Mucosa of rectum (tissue), 2 donors: ENCODE measurements around the gene ECHDC3.

Experiments used
- H3K27ac ChIP-seq, 2 donors: one replicate each; pipeline ENCODE4 v1.7.0; 2013; ENCODE audit warnings: inconsistent platforms in 2 of 2, low read depth in 2 of 2, low read length in 2 of 2
- H3K27me3 ChIP-seq, 2 donors: one replicate each; pipeline ENCODE4 v1.7.0; 2013; ENCODE audit warnings: low read length in 2 of 2; ENCODE audit not compliant: control insufficient read depth in 2 of 2, insufficient read depth in 2 of 2
- H3K36me3 ChIP-seq, 2 donors: one replicate each; pipeline ENCODE4 v1.7.0; 2013; ENCODE audit warnings: low read length in 2 of 2; ENCODE audit not compliant: control insufficient read depth in 2 of 2, insufficient read depth in 2 of 2
- H3K4me1 ChIP-seq, 2 donors: one replicate each; pipeline ENCODE4 v1.7.0; 2013; ENCODE audit warnings: low read length in 2 of 2, mild to moderate bottlenecking in 1 of 2; ENCODE audit not compliant: control insufficient read depth in 2 of 2, insufficient read depth in 2 of 2
- H3K4me3 ChIP-seq, 2 donors: one replicate each; pipeline ENCODE4 v1.7.0; 2013; ENCODE audit warnings: low read length in 2 of 2
- H3K9ac ChIP-seq, 2 donors: one replicate each; pipeline ENCODE4 v1.7.0; 2013; ENCODE audit warnings: low read length in 2 of 2, low read depth in 1 of 2, mild to moderate bottlenecking in 1 of 2
- H3K9me3 ChIP-seq, 2 donors: one replicate each; pipeline ENCODE4 v1.7.0; 2013; ENCODE audit warnings: low read length in 2 of 2; ENCODE audit not compliant: control insufficient read depth in 2 of 2
- donor health status: healthy.
- donor health status: Normal muscosa, but diverticular disease.

ECHDC3 gene, protein sequence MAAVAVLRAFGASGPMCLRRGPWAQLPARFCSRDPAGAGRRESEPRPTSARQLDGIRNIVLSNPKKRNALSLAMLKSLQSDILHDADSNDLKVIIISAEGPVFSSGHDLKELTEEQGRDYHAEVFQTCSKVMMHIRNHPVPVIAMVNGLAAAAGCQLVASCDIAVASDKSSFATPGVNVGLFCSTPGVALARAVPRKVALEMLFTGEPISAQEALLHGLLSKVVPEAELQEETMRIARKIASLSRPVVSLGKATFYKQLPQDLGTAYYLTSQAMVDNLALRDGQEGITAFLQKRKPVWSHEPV

DNA sequence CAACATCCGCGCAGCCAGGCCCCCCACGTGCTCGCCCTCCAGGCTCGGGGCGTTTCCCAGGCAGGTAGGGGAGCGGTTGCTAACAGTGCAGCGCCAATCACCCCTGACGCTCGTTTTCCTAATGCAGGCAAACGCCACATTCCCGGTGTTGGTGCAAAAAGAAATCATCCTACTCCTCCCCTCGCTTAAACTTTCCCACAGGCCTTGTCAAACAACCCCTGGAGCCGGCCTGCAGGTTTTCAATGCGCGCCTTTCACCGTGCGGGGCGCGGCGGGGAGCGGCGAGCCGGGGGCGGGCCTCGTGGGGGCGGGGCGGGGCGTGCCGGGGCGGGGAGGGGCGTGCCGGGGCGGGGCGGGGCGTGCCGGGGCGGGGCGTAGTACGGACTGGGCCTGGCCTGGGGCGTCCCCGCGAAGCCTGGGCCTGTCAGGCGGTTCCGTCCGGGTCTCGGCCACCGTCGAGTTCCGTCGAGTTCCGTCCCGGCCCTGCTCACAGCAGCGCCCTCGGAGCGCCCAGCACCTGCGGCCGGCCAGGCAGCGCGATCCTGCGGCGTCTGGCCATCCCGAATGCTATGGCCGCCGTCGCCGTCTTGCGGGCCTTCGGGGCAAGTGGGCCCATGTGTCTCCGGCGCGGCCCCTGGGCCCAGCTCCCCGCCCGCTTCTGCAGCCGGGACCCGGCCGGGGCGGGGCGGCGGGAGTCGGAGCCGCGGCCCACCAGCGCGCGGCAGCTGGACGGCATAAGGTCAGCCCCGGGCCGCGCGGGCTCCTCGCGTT lies at the start of gene ECHDC3:
Gene ECHDC3, plus strand, starts transcription at position 374 of the 770 bp plus-strand sequence. Its CDS starts 195 bp downstream, at position 569.
- no peaks in the 10 kb centered on the region for H3K27me3 ChIP-seq
- peak within 1 kb of the TSS in 1 of 2 donors; percentile 56 for H3K27ac ChIP-seq
- H3K9me3 ChIP-seq: no peaks in the 10 kb centered on the region
- H3K36me3 ChIP-seq: no peaks in the 10 kb centered on the region
- H3K4me3 ChIP-seq: peak within 1 kb of the TSS; percentile 59 to 72
- peak within 1 kb of the TSS; percentile 34 to 73 for H3K9ac ChIP-seq
- peaks cover 0 to 6% of the 10 kb centered on the region in 2 donors for H3K4me1 ChIP-seq

DNA sequence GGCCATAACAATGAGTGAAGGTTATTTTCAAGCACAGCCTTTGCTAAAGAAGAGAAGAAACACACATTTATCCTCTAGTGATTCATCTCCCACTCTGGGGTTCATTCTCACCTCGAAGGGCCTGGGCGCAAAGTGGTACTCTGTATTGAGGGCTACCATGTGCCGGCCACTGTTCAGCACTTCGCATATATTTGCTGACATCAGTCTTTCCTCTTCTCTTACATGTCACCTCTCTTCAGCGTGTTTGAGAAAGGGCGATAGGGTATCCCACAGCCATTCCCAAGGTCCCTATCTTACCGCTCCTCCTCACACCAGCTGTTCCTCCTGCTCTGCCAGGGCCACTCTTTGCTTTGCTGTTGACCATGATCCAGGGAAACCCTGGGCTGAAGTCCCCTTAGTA lies 48.8 kb upstream of the ECHDC3 start:
- H3K4me1 ChIP-seq: no peaks in the 10 kb centered on the region
- no peak overlapping the region for H3K4me3 ChIP-seq
- no peaks in the 10 kb centered on the region for H3K36me3 ChIP-seq
- no peaks in the 10 kb centered on the region for H3K9me3 ChIP-seq
- H3K27ac ChIP-seq: no peak overlapping the region
- H3K27me3 ChIP-seq: no peaks in the 10 kb centered on the region
- no peak overlapping the region for H3K9ac ChIP-seq

DNA sequence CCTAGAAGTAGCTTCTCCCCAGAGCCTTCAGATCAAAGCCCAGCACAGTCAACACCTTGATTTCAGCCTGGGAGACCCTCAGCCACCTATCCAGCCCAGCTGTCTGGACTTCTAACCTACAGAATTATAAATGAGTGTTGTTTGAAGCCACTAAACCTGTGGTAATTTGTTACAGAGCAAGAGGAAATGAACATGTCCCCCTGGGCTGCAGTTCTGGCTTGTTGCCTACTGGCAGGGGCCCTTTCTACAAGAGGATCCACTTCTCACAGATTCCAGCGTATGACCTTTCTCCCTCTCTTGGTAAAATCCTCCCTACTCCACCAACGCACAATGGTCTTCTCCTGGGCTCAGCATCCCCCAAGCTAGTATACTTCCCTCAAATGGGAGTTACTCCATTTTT lies 46.4 kb upstream of the ECHDC3 start:
- H3K36me3 ChIP-seq: no peaks in the 10 kb centered on the region
- no peaks in the 10 kb centered on the region for H3K9me3 ChIP-seq
- H3K9ac ChIP-seq: no peak overlapping the region

DNA sequence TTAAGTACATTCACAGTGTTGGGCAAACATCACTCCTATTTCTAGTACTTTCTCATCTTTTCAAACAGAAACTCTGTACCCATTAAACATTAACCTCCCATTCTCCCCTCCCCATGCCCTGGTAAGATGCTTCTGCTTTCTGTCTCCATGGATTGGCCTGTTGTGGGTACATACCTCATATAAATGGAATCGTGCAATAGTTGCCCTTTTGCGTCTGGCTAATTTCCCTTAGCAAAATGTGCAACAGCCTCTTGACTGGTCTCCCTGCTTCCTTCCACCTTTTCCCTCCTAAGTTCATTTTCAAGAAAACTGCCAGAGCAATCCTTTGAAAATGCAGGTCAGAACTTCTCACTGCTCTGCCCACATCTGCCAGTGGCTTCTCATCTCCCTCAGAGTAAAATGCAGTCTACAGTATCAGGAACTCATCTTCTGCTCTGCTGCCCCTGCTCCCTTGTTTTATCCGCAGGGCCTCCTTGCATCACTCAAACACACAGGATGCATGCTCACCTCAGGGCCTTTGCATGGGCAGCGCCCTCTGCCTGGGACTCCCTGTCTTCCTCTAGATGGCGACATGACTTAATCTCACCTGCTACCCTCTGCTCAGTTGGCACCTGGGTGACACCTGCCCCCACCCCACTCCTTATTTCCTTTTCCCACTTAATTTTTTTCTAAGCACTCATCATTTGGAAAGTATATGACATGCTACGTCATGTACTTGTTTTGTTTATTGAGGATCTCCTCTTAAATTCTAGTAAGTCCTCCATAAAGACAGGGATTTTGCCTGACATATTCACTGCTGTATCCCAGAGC lies 44.3 kb upstream of the ECHDC3 start:
- Histone ChIP-seq H3K4me3 (no peak overlapping the region), H3K9me3 (no peaks in the 10 kb centered on the region), H3K27ac (no peak overlapping the region), H3K4me1 (peaks cover 0 to 7% of the 10 kb centered on the region in 2 donors), H3K36me3 (no peaks in the 10 kb centered on the region), H3K27me3 (no peaks in the 10 kb centered on the region), H3K9ac (no peak overlapping the region)

More for the DNA sequence above, 46.4 kb upstream of the ECHDC3 start:
- no peak overlapping the region for H3K4me3 ChIP-seq
- H3K4me1 ChIP-seq: peaks cover 0 to 7% of the 10 kb centered on the region in 2 donors
- H3K27ac ChIP-seq: no peak overlapping the region
- H3K27me3 ChIP-seq: no peaks in the 10 kb centered on the region

DNA sequence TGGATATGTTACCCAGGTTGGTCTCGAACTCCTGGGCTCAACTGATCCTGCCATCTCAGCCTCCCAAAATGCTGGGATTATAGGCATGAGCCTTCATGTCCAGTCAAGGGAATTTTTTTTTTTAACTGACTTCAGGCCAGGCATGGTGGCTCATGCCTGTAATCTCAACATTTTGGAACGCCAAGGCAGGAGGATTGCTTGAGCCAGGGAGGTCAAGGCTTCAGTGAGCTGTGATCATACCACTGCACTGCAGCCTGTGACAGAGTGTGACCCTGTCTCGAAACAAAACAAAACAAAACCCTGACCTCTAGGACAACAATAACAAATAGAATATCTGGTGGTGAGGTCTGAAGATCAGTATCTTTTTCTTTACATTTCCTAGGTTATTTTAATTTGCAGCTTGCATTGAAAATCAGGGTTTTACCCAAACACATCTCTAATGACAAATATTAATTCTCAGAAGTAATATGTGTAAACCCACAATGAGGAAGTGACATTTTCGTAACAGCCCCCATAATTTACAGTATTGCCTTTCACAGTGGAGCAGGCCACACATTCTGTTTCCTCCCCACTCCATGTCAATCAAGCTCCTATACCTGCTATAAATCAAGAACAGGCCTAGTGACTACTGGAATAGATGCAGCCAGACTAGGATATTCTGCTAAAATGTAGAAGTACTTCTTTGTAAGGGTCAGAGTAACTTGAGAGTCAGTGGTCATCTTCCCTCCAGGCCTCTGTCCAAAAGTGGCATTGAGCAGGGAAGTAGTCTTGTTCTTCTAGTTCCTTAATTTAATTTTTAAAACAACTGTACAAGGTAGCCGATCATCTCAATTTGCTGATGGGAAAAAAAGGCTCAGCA lies 43.3 kb upstream of the ECHDC3 start:
- Histone ChIP-seq H3K27ac (no peak overlapping the region), H3K9ac (no peak overlapping the region)

DNA sequence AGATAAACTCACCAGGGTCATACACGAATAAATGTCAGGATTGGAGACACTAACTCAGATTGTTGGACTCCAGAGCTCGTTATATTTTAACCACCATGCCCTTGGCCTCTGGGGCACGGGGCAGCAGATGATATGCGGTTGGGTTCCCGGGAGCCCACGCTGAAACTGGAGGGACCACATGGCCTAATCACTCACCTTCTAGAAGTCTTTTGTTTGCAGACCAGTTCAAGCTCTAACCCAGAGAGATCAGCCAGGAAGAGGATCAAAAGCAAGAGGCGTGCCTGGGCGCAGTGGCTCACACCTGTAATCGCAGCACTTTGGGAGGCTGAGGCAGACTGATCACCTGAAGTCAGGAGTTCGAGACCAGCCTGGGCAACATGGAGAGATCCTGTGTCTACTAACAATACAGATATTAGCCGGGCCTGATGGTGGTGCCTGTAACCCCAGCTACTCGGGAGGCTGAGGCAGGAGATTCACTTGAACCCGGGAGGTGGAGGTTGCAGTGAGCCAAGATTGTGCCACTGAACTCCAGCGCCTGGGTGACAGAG lies 42.6 kb upstream of the ECHDC3 start:
- H3K36me3 ChIP-seq: no peaks in the 10 kb centered on the region
- no peaks in the 10 kb centered on the region for H3K27me3 ChIP-seq
- H3K9me3 ChIP-seq: no peaks in the 10 kb centered on the region
- no peak overlapping the region for H3K4me3 ChIP-seq
- no peak overlapping the region for H3K9ac ChIP-seq
- no peak overlapping the region for H3K27ac ChIP-seq
- H3K4me1 ChIP-seq: peaks cover 0 to 7% of the 10 kb centered on the region in 2 donors

More for the DNA sequence above, 43.3 kb upstream of the ECHDC3 start:
- Histone ChIP-seq H3K4me3 (no peak overlapping the region), H3K27me3 (no peaks in the 10 kb centered on the region), H3K9me3 (no peaks in the 10 kb centered on the region), H3K4me1 (peaks cover 0 to 7% of the 10 kb centered on the region in 2 donors), H3K36me3 (no peaks in the 10 kb centered on the region)

DNA sequence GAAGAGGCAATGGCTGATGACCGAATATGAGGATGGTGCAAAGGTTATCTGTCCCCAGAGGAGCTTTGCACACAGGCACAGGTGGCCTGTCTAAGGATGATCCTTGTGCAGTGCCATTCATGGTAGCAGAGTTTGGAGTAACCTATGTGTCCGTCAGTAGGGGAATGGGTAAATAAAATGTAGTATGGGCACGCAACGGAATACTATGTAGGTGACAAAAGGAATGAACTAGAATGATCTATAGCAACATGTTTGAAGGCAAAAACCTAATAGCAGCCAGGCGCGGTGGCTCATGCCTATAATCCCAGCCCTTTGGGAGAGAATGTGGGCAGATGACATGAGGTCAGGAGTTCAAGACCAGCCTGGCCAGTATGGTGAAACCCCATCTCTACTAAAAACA lies 41.6 kb upstream of the ECHDC3 start:
- Histone ChIP-seq H3K9ac (no peak overlapping the region), H3K4me3 (no peak overlapping the region), H3K4me1 (peaks cover 0 to 10% of the 10 kb centered on the region in 2 donors), H3K36me3 (no peaks in the 10 kb centered on the region), H3K27me3 (no peaks in the 10 kb centered on the region), H3K27ac (no peak overlapping the region), H3K9me3 (no peaks in the 10 kb centered on the region)

DNA sequence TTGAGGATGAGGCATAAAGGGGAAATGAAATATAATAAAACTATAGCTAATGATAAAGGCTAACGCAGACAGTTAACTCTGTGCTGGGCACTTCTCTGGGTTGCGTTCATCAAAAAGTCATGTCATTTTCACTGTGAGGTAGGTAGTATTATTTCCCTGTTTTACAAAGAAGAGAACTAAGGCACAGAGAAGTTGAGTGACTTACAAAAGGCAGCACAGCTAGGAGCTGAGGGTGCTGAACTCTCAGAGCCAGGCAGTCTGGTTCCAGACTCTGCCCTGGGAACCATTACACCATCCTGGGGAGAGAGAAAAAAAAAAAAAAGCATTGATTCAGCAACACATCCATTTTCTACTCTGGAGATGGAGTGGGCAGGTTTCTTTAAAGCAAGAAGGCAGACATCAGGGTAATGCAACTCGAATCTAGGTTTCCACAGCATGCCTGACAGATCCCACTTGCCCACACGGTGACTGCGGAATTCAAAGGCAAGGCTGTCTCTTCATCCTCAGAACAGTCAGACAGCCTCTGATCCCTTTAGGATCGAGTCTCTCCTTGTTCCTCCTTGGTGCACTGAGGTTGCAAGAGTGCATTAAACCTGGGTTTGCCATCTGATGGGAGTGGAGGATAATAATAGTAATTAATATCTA lies 40.6 kb upstream of the ECHDC3 start:
- H3K4me3 ChIP-seq: no peak overlapping the region
- no peak overlapping the region for H3K9ac ChIP-seq
- no peaks in the 10 kb centered on the region for H3K27me3 ChIP-seq
- H3K27ac ChIP-seq: no peak overlapping the region
- H3K9me3 ChIP-seq: no peaks in the 10 kb centered on the region
- peaks cover 0 to 10% of the 10 kb centered on the region in 2 donors for H3K4me1 ChIP-seq
- H3K36me3 ChIP-seq: no peaks in the 10 kb centered on the region

DNA sequence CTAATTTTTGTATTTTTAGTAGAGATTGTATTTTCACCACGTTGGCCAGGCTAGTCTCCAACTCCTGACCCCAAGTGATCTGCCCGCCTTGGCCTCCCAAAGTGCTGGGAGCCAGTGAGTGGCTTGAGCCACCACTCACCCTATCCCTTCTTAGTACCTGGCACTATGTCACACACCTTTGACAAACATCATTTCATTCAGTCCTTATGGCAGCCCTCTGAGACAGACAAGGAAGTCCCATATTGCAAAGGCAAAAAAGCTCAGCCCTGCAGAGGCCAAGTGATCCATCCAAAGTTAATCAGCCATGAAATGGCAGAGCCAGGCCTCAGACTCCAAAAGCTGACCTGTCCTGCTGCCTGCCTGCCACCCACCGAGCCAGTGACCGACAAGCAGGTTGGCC lies 39.9 kb upstream of the ECHDC3 start:
- H3K9ac ChIP-seq: no peak overlapping the region
- no peaks in the 10 kb centered on the region for H3K36me3 ChIP-seq
- H3K27ac ChIP-seq: no peak overlapping the region
- no peaks in the 10 kb centered on the region for H3K9me3 ChIP-seq
- H3K4me1 ChIP-seq: peaks cover 0 to 10% of the 10 kb centered on the region in 2 donors
- H3K4me3 ChIP-seq: no peak overlapping the region
- H3K27me3 ChIP-seq: no peaks in the 10 kb centered on the region
